ENCODE data around the gene STRC.
A peak's percentile ranks its signal among the peaks of the same experiment; 100 is the strongest.
"Not testable (repeated sequence)": the region's sequence is repeated elsewhere in the genome, so short reads cannot be mapped to it uniquely, and the experiment has no call there.

The STRC gene

DNA sequence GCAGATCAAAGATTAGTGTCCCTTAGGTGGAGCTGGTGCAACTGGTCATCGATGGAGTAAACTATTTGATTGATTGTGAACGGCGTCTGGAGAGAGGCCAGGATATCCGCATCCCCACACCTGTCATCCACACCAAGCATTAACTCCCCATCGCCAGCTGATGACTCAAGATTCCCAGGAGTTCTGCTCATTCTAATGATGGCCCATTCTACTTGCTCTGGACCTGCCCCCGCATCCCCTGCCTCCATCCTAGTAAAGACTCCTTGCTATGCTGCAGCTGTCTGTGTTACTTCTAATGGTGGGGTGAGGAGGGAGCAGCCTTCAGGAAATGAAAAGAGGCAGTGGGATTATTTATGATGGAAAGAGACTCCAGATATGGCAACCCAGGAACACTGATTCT lies 19.5 kb downstream of the STRC start:
- H3K9me3 Mint-ChIP-seq; ATAC-seq (ENCODE audit: low read depth); H3K4me1 Mint-ChIP-seq; H3K4me3 Mint-ChIP-seq; H3K27ac Mint-ChIP-seq; H3K36me3 Mint-ChIP-seq; DNase-seq (ENCODE audit: low spot score in 2 of 2): not testable (repeated sequence)
- peaks cover 27% of the 10 kb centered on the region for H3K27me3 Mint-ChIP-seq

DNA sequence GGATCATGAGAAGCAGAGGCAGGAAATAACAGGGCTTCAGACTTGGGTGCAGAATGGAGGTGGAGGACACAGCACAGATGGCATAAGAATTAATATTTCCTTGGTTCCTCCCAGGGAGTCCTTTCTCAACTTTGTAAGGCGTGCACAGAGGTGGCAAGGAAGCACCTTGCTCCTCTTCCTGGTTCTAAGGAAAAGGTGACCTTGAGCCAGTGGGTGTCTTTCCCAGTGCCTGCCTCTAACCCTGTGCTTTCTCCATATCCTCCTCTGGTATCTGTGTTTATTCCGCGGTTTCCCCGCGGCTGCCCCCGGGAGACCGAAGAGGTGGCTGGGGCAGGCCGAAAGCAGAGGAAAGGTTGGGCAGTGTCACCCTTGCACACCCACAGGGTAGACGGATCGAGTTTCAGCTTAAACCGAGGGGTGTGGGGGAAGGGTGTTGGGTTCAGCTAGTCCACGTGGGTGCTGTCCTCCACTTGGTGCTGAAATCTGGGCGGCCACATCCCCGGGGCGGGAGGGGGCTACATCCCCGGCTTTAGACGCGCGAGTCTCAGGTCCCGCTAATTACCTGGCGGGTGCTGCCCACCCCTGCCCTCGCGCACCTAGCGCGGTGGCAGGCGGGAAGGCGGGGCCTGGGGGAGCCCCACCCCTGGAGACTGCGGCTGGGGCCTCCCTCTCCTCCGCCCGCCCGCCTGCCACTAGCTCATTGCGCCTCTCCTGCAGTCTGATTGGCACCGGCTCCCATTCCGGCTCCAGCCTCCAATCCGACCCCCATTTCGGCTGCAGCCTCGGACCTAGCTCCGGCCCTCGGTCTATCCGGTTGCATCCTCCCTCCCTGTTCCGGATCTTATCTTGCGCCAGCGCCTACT lies 25.0 kb downstream of the STRC start, which contains the start of gene CKMT1B:
TSS of gene CKMT1B (plus strand) at position 700 of the 863 bp plus-strand sequence. CDS start 192 bp downstream, outside the sequence.
- not testable (repeated sequence) for H3K4me1 Mint-ChIP-seq; DNase-seq (ENCODE audit: low spot score in 2 of 2); H3K36me3 Mint-ChIP-seq; H3K9me3 Mint-ChIP-seq; H3K27ac Mint-ChIP-seq; H3K4me3 Mint-ChIP-seq; ATAC-seq (ENCODE audit: low read depth)
- peaks cover 11% of the 10 kb centered on the region for H3K27me3 Mint-ChIP-seq

DNA sequence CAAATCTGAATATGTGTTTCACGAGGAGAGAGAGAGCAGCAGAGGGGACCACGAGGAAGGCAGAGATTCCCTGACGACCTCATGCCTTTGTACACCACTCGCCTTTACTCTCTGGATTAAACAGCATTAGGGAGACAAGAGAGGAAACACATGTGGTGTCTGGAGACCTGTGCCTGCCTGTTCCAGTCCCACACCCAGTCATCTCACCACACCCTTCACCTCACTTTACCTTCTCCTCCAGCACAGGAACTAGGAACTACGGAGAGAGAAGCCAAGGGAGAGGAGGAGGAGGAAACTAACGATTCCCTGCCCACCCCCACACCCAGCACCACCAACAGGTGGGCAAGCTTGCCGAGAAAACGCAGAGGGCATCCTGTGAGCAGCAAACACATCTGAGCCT lies 25.8 kb downstream of the STRC start:
- not testable (repeated sequence) for H3K9me3 Mint-ChIP-seq; H3K36me3 Mint-ChIP-seq; DNase-seq (ENCODE audit: low spot score in 2 of 2); H3K4me3 Mint-ChIP-seq; H3K27ac Mint-ChIP-seq; ATAC-seq (ENCODE audit: low read depth); H3K4me1 Mint-ChIP-seq; H3K27me3 Mint-ChIP-seq

DNA sequence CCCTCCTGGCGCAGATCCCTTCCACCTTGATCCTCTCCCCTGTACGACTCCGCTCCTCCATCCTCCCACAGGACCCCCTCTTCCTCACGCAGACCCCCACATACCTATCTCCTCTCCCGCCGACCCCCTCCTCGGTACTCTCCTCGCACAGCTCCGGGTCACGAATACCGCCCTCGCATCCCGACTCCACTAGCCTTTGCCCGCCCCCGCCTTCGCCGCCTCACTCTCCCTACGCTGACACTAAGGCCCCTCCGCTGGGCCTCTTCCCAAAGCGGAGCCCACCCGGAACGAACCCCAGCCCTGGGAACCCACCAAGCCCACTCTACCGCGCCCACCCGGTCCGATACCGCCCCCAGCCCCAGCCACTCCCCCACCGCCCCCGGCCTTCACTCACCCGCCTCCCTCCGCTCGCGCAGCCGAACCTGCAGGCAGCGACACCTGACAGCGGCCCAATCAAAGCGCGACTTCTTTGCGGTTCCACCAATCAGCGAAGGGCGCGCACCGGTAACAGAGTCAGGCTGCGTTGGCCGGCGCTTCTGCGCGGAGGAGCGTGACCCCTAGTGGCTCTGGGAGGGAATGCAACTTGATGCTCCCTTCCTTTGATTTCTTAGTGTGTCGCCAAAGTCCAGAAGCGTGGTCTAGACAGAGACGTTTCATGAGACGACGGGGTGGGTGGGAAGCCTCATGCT lies 28.7 kb downstream of the STRC start, which contains the start of gene PPIP5K1:
TSS of gene PPIP5K1 (minus strand) at position 431 of the 689 bp plus-strand sequence. CDS start 5,704 bp downstream, outside the sequence.
- not testable (repeated sequence) for H3K4me3 Mint-ChIP-seq; H3K27me3 Mint-ChIP-seq; H3K4me1 Mint-ChIP-seq; H3K9me3 Mint-ChIP-seq; DNase-seq (ENCODE audit: low spot score in 2 of 2); H3K36me3 Mint-ChIP-seq; H3K27ac Mint-ChIP-seq
- peak; percentile 97 for ATAC-seq (ENCODE audit: low read depth)

DNA sequence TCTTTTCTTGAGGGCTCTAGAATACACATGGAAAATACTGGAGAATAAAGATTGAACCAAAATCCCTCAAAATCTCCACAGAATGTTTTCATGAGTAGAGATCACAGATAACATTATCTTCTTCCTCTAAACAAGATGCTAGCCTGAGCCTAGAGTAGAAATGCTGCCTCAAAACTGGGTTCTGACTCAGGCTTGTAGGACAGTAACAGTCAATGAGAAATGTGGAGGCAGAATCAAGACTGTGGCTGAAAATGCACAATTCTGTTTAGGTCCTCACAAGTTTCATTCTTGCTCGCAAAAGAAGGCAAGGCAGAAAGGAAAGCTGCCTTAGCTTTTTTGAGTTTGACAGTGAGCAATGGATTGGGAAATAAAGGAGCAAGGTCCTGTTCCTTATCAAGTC lies 44.0 kb downstream of the STRC start:
- DNase-seq (ENCODE audit: low spot score in 2 of 2); H3K36me3 Mint-ChIP-seq; H3K4me1 Mint-ChIP-seq; H3K27me3 Mint-ChIP-seq; H3K9me3 Mint-ChIP-seq; ATAC-seq (ENCODE audit: low read depth); H3K4me3 Mint-ChIP-seq; H3K27ac Mint-ChIP-seq: not testable (repeated sequence)

DNA sequence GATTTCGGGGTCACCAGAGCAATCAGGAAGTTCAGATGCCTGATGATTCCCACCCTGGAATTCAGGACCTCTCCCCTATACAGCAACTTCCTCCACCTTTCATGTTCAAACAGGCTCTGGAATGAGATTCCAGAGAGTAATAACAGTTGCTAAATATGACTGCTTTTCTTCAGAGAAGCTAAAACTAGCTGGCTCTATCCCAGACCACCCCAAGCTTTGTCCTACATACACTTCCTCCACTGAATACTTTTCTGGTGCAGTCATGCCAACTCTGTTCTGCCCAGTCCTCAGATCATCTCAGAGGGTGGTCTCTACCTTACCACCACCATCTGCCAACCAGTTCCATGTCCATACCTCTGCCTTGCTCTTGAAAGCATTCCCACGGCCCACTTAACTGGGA lies 52.0 kb downstream of the STRC start:
- not testable (repeated sequence) for ATAC-seq (ENCODE audit: low read depth); H3K4me1 Mint-ChIP-seq; H3K27me3 Mint-ChIP-seq; H3K9me3 Mint-ChIP-seq; H3K4me3 Mint-ChIP-seq; DNase-seq (ENCODE audit: low spot score in 2 of 2); H3K27ac Mint-ChIP-seq; H3K36me3 Mint-ChIP-seq

DNA sequence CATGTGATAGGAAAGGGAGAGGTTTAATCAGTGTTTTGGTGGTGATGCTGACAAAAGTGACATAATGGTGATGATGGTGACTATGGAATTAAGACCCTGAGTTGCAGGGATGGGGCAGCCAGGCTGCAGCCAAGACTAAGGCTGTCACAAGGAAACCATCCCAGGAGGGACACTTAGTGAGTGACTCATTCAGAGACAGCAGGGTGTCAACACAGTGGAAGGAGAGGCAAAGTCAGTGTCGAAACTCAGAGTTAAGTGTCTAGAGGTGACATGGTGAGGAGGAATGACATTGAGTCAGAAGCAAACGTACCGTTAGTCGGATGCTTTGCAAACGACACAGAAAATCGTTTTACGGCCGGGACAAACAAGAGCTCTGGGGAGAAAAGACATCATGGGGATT lies 54.8 kb downstream of the STRC start:
- not testable (repeated sequence) for ATAC-seq (ENCODE audit: low read depth); H3K27ac Mint-ChIP-seq; H3K4me1 Mint-ChIP-seq; H3K27me3 Mint-ChIP-seq; DNase-seq (ENCODE audit: low spot score in 2 of 2); H3K4me3 Mint-ChIP-seq; H3K9me3 Mint-ChIP-seq; H3K36me3 Mint-ChIP-seq

DNA sequence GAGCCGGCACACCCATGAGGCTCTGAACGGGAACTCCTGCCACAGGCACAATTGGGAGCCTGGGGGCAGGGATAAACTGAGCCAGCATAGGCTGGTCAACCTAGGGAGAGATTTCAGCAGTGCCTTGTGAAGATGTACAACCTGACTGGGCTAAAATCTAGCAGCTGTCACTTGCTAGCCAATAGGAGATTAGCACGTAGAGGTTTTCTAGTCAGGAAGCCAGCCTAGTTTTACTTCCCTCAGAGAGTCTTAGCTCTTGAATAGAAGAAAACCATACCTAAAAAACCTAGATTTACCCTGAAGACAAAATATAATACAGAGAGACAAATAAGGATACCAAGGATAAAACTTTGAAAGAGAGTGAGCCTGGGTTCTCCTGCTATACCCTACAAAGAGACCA lies 55.8 kb downstream of the STRC start:
- ATAC-seq (ENCODE audit: low read depth), result peak; percentile 74
- H3K4me1 Mint-ChIP-seq; DNase-seq (ENCODE audit: low spot score in 2 of 2); H3K27me3 Mint-ChIP-seq; H3K4me3 Mint-ChIP-seq; H3K9me3 Mint-ChIP-seq; H3K27ac Mint-ChIP-seq; H3K36me3 Mint-ChIP-seq: not testable (repeated sequence)

DNA sequence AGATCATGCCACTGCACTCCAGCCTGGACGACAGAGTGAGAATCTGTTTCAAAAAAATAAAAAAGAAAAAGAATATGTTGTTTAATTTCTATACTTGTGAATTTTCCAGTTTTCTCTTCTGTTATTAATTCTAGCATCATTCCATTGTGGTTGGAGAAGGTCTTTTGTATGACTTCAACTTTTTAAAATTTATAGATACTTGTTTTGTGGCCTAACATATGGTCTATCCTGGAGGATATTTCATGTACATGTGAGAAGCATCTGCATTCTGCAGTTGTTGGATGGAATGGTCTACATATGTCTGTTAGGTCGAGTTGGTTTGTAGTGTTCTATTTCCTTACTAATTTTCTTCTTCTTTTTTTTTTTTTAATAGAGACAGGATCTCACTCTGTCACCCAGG lies 65.6 kb downstream of the STRC start:
- ATAC-seq (ENCODE audit: low read depth) (no peak), DNase-seq (ENCODE audit: low spot score in 2 of 2) (no peak)
- peaks cover 21% of the 10 kb centered on the region for H3K36me3 Mint-ChIP-seq

DNA sequence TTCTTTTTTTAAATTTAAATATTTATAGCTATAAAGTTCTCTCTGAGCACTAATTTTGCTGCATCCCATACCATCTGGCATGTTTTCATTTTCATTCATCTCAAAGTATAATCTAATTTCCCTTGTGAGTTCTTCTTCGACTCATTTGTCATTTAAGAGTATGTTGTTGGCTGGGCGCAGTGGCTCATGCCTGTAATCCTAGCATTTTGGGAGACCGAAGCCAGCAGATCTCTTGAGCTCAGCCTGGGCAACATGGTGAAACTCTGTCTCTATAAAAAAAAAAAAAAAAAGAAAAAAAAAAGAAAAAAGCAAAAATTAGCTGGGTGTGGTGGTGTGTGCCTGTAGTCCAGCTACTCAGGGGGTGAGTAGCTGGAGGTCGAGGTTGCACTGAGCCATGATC lies 66.3 kb downstream of the STRC start:
- ATAC-seq (ENCODE audit: low read depth) (no peak), DNase-seq (ENCODE audit: low spot score in 2 of 2) (no peak)
- no peaks in the 10 kb centered on the region for H3K4me1 Mint-ChIP-seq
- no peak overlapping the region for H3K27ac Mint-ChIP-seq
- H3K4me3 Mint-ChIP-seq, result no peak overlapping the region
- no peaks in the 10 kb centered on the region for H3K27me3 Mint-ChIP-seq
- H3K36me3 Mint-ChIP-seq, result peaks cover 19% of the 10 kb centered on the region
- H3K9me3 Mint-ChIP-seq, result no peaks in the 10 kb centered on the region

More for the DNA sequence above, 65.6 kb downstream of the STRC start:
- no peak overlapping the region for H3K27ac Mint-ChIP-seq
- no peaks in the 10 kb centered on the region for H3K27me3 Mint-ChIP-seq
- H3K4me1 Mint-ChIP-seq, result no peaks in the 10 kb centered on the region
- H3K9me3 Mint-ChIP-seq, result no peaks in the 10 kb centered on the region
- H3K4me3 Mint-ChIP-seq, result no peak overlapping the region

DNA sequence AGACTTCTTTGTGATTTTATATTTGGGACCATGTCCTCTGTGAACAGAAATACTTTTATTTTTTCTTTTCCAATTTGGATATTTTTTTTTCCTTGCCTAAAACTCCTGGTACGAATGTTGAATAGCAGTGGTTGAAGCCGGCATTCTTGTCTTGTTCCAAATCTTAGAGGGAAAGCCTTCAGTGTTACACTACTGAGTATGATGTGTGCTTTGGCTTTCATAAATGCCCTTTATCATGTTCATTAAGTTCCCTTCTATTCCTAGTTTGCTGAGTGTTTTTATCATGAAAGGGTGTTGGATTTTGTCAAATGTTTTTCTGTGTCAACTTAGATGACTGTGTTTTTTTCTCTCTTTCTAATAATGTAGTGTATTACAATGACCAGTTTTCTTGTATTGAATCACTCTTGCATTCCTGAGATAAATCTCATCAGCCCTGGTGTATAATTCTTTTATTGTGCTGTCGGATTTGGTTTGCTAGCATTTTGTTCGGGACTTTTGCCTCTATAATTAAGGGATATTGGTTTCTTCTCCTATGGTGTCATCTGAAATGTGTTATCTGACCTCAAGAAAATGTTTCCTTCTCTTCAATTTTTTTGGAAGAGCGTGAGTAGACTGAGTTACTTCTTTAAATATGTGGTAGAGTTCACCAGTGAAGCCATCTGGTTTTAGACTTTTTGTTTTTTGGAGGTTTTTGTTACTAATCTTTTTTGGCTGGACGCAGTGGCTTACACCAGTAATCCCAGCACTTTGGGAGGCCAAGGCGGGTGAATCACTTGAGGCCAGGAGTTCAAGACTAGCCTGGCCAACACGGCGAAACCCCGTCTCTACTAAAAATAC lies 67.9 kb downstream of the STRC start:
- peaks cover 20% of the 10 kb centered on the region for H3K36me3 Mint-ChIP-seq
- no peak overlapping the region for H3K4me3 Mint-ChIP-seq
- no peaks in the 10 kb centered on the region for H3K27me3 Mint-ChIP-seq
- no peak for ATAC-seq (ENCODE audit: low read depth)
- H3K4me1 Mint-ChIP-seq, result no peaks in the 10 kb centered on the region
- H3K27ac Mint-ChIP-seq, result no peak overlapping the region
- no peaks in the 10 kb centered on the region for H3K9me3 Mint-ChIP-seq
- no peak for DNase-seq (ENCODE audit: low spot score in 2 of 2)
